Activated CD8-positive, alpha-beta memory T cell treated with anti-CD3 and anti-CD28 coated beads, Interleukin-2, amount 50 U/mL, for 1 hour (primary cell): ENCODE data around the gene PRND.
"Not testable (repeated sequence)": the region's sequence is repeated elsewhere in the genome, so short reads cannot be mapped to it uniquely, and the experiment has no call there.

Source experiments
- DNase-seq: peaks from one replicate; pipeline ENCODE4 v3.0.0-alpha.2; 2020; ENCODE audit errors: extremely low read depth

PRND gene

GRCh38 chr20:4708856-4709255 is 12.9 kb upstream of the PRND start:
- DNase-seq = no peak

GRCh38 chr20:4709261-4710105 is 12.2 kb upstream of the PRND start:
- DNase-seq = no peak

- no peak for DNase-seq
These were observed 11.6 kb upstream of the PRND start for GRCh38 chr20:4710106-4710475.

GRCh38 chr20:4711511-4711910 is 10.2 kb upstream of the PRND start:
- no peak for DNase-seq

GRCh38 chr20:4713401-4713800 is 8.3 kb upstream of the PRND start:
- DNase-seq = no peak

GRCh38 chr20:4714818-4715217 is 6.9 kb upstream of the PRND start:
- no peak for DNase-seq

- no peak for DNase-seq
These were observed 3.7 kb upstream of the PRND start for GRCh38 chr20:4717816-4718570.

GRCh38 chr20:4719190-4719589 is 2.5 kb upstream of the PRND start:
- DNase-seq = no peak

- DNase-seq = peak; percentile 51
These were observed 1.4 kb upstream of the PRND start for GRCh38 chr20:4720041-4720976.

- no peak for DNase-seq
These were observed 746 bp upstream of the PRND start for GRCh38 chr20:4720977-4721349.

GRCh38 chr20:4722571-4722970 is 862 bp downstream of the PRND start:
- DNase-seq = no peak

- DNase-seq = no peak
These were observed 1.3 kb downstream of the PRND start for GRCh38 chr20:4722993-4723392.

- DNase-seq = not testable (repeated sequence)
These were observed 1.8 kb downstream of the PRND start for GRCh38 chr20:4723553-4723952.

- no peak for DNase-seq
These were observed 3.0 kb downstream of the PRND start for GRCh38 chr20:4724459-4725262.

GRCh38 chr20:4725263-4725550 is 3.5 kb downstream of the PRND start:
- no peak for DNase-seq

- no peak for DNase-seq
These were observed 5.1 kb downstream of the PRND start for GRCh38 chr20:4726710-4727397.

- no peak for DNase-seq
These were observed 6.5 kb downstream of the PRND start for GRCh38 chr20:4728120-4728760.

- no peak for DNase-seq
These were observed 7.6 kb downstream of the PRND start for GRCh38 chr20:4729265-4729664.

GRCh38 chr20:4730780-4731179 is 9.1 kb downstream of the PRND start:
- DNase-seq = no peak

GRCh38 chr20:4736875-4737274 is 15.2 kb downstream of the PRND start:
- DNase-seq = no peak
